Panc1 (cell line): ENCODE data around the gene CAAP1. TPM values are rescaled to one million over a fixed set of nuclear protein-coding genes. Genes with fewer than 3 reads are reported as not detected.

Source experiments
- ATAC-seq: fragments of 200-7000 bp; cut with Tn5 transposase; 2 replicates; pipeline ENCODE4 v1.9.1; 2020; ENCODE audit warnings: mild to moderate bottlenecking, moderate library complexity
- BruUV-seq: library from RNA; stranded (reverse); fragments of 400-500 nt; replicated peaks from 2 replicates; lab custom pipeline; 2021; lab: Mats Ljungman, UMichigan
- CTCF ChIA-PET: fragments of 300-600 bp; sonication (Branson Sonifier 250); formaldehyde crosslinking; loops from one replicate; lab custom pipeline; 2022; ENCODE audit warnings: antibody characterized with exemption; lab: Charles Lee
- POLR2A ChIA-PET: fragments of 300-600 bp; sonication (Branson Sonifier 250); formaldehyde crosslinking; loops from one replicate; lab custom pipeline; 2022; ENCODE audit warnings: antibody characterized with exemption; lab: Charles Lee
- DNase-seq: peaks from one replicate; pipeline ENCODE4 v3.0.0-alpha.2; 2010; ENCODE audit warnings: low read depth, low spot score
- H3K27ac ChIP-seq: 2 replicates; pipeline ENCODE4 v1.5.1; 2011; ENCODE audit warnings: mild to moderate bottlenecking, low read length, inconsistent platforms
- H3K27me3 ChIP-seq: fragments of 200-500 bp; sonication (Bioruptor generic); 2 replicates; pipeline ENCODE4 v1.6.0; 2014; ENCODE audit warnings: low read length, inconsistent platforms; ENCODE audit not compliant: control insufficient read depth, insufficient read depth
- H3K36me3 ChIP-seq: fragments of 200-500 bp; sonication (Bioruptor generic); 2 replicates; pipeline ENCODE4 v1.5.1; 2014; ENCODE audit warnings: inconsistent platforms, mild to moderate bottlenecking, low read length, moderate library complexity; ENCODE audit not compliant: control insufficient read depth, insufficient read depth
- H3K4me1 ChIP-seq: 2 replicates; pipeline ENCODE4 v1.5.1; 2011; ENCODE audit warnings: inconsistent platforms, mild to moderate bottlenecking, low read length, moderate library complexity; ENCODE audit not compliant: control insufficient read depth, insufficient read depth
- H3K4me3 ChIP-seq, 2 experiments: 2 replicates each; pipeline ENCODE4 v1.5.1; 2011 to 2012; ENCODE audit warnings: low read depth in 2 of 2, low read length in 2 of 2, mild to moderate bottlenecking in 2 of 2, inconsistent platforms in 1 of 2, moderate library complexity in 1 of 2
- H3K9me3 ChIP-seq: fragments of 200-500 bp; sonication (Bioruptor generic); 2 replicates; pipeline ENCODE4 v1.5.1; 2014; ENCODE audit warnings: low read depth, mild to moderate bottlenecking, inconsistent platforms, low read length, moderate library complexity; ENCODE audit not compliant: control insufficient read depth, insufficient read depth
- POLR2AphosphoS5 ChIP-seq: IDR thresholded peaks from 2 replicates; pipeline ENCODE4 v1.6.1; 2012; ENCODE audit warnings: mild to moderate bottlenecking, low read depth, low read length, moderate library complexity
- REST ChIP-seq, 2 experiments: IDR thresholded peaks; 2 replicates each; pipeline ENCODE4 v1.6.1; 2011 to 2012; ENCODE audit warnings: low read depth in 2 of 2, control low read depth in 1 of 2, low read length in 1 of 2, mild to moderate bottlenecking in 1 of 2, moderate library complexity in 1 of 2; ENCODE audit not compliant: insufficient read depth in 1 of 2
- SIN3A ChIP-seq: IDR thresholded peaks from 2 replicates; pipeline ENCODE4 v1.6.1; 2012; ENCODE audit warnings: low read depth, mild to moderate bottlenecking, low read length, moderate library complexity, borderline replicate concordance; ENCODE audit not compliant: insufficient read depth
- TCF7L2 ChIP-seq: IDR thresholded peaks from 2 replicates; pipeline ENCODE4 v1.6.1; 2011; ENCODE audit warnings: mild to moderate bottlenecking, low read depth, low read length, inconsistent platforms
- in situ Hi-C: cut with HindIII; loops from 2 replicates; pipeline ENCODE4 v1.10.0; 2016; ENCODE audit warnings: low sequenced_read_pairs, low pct_unique_long_range_greater_than_20kb
- intact Hi-C: fragments of 100-400 bp; cut with micrococcal nuclease; formaldehyde crosslinking; loops from one replicate; pipeline ENCODE4 v1.10.0; 2022; ENCODE audit not compliant: unreplicated experiment
- total RNA-seq: library from RNA; stranded (reverse); gene quantifications from one replicate; pipeline ENCODE4 v1.2.1, GENCODE V29; 2021; ENCODE audit not compliant: unreplicated experiment
- TF ChIP-seq, protein P1 (sequence below): fragments of 450-650 bp; IDR thresholded peaks from 2 replicates; pipeline ENCODE4 v1.5.1; 2017; ENCODE audit warnings: mild to moderate bottlenecking

CAAP1 gene
- total RNA-seq, 1 experiment from 2014 or later = 7.2 TPM

- H3K4me1 ChIP-seq = no peaks in the 10 kb centered on the region
- H3K4me3 ChIP-seq = no peak overlapping the region
- H3K27ac ChIP-seq = no peak overlapping the region
- TF ChIP-seq TCF7L2 = no peak
- no peak for TF ChIP-seq POLR2AphosphoS5
- no peak for TF ChIP-seq REST (IDR thresholded peaks at IDR 0.05; ENCODE audit: insufficient read depth in 1 of 2, low read depth in 2 of 2, low read length in 1 of 2)
- TF ChIP-seq SIN3A = no peak
- TF ChIP-seq, protein P1, sequence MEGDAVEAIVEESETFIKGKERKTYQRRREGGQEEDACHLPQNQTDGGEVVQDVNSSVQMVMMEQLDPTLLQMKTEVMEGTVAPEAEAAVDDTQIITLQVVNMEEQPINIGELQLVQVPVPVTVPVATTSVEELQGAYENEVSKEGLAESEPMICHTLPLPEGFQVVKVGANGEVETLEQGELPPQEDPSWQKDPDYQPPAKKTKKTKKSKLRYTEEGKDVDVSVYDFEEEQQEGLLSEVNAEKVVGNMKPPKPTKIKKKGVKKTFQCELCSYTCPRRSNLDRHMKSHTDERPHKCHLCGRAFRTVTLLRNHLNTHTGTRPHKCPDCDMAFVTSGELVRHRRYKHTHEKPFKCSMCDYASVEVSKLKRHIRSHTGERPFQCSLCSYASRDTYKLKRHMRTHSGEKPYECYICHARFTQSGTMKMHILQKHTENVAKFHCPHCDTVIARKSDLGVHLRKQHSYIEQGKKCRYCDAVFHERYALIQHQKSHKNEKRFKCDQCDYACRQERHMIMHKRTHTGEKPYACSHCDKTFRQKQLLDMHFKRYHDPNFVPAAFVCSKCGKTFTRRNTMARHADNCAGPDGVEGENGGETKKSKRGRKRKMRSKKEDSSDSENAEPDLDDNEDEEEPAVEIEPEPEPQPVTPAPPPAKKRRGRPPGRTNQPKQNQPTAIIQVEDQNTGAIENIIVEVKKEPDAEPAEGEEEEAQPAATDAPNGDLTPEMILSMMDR = no peak
- H3K27me3 ChIP-seq = no peaks in the 10 kb centered on the region
- H3K36me3 ChIP-seq = no peaks in the 10 kb centered on the region
- ATAC-seq (no peak), DNase-seq (no peak)
- no TSS peak for BruUV-seq
- H3K9me3 ChIP-seq = no peaks in the 10 kb centered on the region
- intact Hi-C loops (no loop called here), in situ Hi-C loops (no loop called here)
- CTCF ChIA-PET = no interaction called here
- POLR2A ChIA-PET = no interaction called here
Measured at GRCh38 chr9:26809795-26810194, 82.8 kb downstream of the CAAP1 start.

GRCh38 chr9:26807161-26807560, 85.4 kb downstream of the CAAP1 start:
- ATAC-seq (no peak), DNase-seq (no peak)
- ChIA-PET CTCF (no interaction called here), POLR2A (no interaction called here)
- TF ChIP-seq REST (IDR thresholded peaks at IDR 0.05; ENCODE audit: insufficient read depth in 1 of 2, low read depth in 2 of 2, low read length in 1 of 2) (no peak), POLR2AphosphoS5 (no peak), TCF7L2 (no peak), SIN3A (no peak)
- TF ChIP-seq, protein P1 = no peak
- Histone ChIP-seq H3K4me1 (no peaks in the 10 kb centered on the region), H3K27ac (no peak overlapping the region), H3K9me3 (no peaks in the 10 kb centered on the region), H3K27me3 (no peaks in the 10 kb centered on the region), H3K36me3 (no peaks in the 10 kb centered on the region), H3K4me3 (no peak overlapping the region)
- intact Hi-C loops = no loop called here
- in situ Hi-C loops = no loop called here
- no TSS peak for BruUV-seq
